SK-N-SH (cell line): Measurements from ENCODE around the gene UTP11.

Experiments used
- GABPA ChIP-seq: IDR thresholded peaks from 2 replicates; pipeline ENCODE4 v1.4.0; 2012; ENCODE audit warnings: low read depth, mild to moderate bottlenecking
- TF ChIP-seq, protein P1 (sequence below): fragments of 200-600 bp; sonication (generic); IDR thresholded peaks from 2 replicates; pipeline ENCODE4 v1.6.1; 2017; ENCODE audit warnings: antibody characterized with exemption, mild to moderate bottlenecking, moderate library complexity

DNA sequence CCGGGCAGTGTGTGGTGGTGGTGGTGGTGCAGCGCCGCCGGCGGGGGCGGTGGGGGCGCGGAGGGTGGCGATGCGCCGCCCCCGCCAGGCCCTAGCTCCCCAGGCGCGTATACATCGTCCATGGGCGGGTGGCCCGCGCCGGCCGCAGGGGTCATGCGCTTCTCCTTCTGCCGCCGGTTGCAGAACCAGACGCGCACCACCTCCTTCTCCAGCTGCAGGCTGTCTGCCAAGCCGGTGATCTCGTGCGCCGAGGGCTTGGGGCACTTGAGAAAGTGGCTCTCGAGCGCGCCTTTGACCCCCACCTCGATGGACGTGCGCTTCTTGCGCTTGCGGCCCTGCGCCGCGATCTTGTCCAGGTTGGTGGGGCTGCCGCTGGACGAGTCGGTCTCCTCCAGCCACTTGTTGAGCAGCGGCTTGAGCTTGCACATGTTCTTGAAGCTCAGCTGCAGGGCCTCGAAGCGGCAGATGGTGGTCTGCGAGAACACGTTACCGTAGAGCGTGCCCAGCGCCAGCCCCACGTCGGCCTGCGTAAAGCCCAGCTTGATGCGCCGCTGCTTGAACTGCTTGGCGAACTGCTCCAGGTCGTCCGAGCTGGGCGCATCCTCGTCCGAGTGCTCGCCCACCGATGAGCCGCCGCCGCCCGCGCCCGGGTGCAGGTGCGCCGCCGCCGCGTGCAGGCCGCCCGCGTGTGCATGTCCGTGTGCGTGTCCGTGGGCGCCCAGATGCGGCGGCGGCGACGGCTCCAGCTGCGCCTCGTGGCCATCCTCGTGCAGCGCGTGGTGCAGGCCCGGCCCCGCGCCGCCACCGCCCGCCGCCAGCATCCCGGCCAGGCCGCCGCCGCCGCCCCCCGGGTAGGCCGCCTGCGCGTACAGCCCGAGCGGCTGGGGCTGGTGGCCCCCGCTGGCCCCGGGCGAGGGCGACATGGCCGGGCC lies 33.1 kb downstream of the UTP11 start:
- no peak for TF ChIP-seq GABPA
- TF ChIP-seq, protein P1, sequence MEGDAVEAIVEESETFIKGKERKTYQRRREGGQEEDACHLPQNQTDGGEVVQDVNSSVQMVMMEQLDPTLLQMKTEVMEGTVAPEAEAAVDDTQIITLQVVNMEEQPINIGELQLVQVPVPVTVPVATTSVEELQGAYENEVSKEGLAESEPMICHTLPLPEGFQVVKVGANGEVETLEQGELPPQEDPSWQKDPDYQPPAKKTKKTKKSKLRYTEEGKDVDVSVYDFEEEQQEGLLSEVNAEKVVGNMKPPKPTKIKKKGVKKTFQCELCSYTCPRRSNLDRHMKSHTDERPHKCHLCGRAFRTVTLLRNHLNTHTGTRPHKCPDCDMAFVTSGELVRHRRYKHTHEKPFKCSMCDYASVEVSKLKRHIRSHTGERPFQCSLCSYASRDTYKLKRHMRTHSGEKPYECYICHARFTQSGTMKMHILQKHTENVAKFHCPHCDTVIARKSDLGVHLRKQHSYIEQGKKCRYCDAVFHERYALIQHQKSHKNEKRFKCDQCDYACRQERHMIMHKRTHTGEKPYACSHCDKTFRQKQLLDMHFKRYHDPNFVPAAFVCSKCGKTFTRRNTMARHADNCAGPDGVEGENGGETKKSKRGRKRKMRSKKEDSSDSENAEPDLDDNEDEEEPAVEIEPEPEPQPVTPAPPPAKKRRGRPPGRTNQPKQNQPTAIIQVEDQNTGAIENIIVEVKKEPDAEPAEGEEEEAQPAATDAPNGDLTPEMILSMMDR, result no peak
